HG03045 (cell line): Measurements from ENCODE around the gene PAN2.
A peak's percentile ranks its signal among the peaks of the same experiment; 100 is the strongest.

ENCODE experiments used
- ATAC-seq: cut with Tn5 transposase; IDR thresholded peaks from one replicate; pipeline ENCODE4 v1.9.1; 2021; ENCODE audit warnings: mild to moderate bottlenecking, moderate library complexity; ENCODE audit not compliant: unreplicated experiment

Gene PAN2, protein sequence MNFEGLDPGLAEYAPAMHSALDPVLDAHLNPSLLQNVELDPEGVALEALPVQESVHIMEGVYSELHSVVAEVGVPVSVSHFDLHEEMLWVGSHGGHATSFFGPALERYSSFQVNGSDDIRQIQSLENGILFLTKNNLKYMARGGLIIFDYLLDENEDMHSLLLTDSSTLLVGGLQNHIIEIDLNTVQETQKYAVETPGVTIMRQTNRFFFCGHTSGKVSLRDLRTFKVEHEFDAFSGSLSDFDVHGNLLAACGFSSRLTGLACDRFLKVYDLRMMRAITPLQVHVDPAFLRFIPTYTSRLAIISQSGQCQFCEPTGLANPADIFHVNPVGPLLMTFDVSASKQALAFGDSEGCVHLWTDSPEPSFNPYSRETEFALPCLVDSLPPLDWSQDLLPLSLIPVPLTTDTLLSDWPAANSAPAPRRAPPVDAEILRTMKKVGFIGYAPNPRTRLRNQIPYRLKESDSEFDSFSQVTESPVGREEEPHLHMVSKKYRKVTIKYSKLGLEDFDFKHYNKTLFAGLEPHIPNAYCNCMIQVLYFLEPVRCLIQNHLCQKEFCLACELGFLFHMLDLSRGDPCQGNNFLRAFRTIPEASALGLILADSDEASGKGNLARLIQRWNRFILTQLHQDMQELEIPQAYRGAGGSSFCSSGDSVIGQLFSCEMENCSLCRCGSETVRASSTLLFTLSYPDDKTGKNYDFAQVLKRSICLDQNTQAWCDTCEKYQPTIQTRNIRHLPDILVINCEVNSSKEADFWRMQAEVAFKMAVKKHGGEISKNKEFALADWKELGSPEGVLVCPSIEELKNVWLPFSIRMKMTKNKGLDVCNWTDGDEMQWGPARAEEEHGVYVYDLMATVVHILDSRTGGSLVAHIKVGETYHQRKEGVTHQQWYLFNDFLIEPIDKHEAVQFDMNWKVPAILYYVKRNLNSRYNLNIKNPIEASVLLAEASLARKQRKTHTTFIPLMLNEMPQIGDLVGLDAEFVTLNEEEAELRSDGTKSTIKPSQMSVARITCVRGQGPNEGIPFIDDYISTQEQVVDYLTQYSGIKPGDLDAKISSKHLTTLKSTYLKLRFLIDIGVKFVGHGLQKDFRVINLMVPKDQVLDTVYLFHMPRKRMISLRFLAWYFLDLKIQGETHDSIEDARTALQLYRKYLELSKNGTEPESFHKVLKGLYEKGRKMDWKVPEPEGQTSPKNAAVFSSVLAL

GRCh38 chr12:56333679-56334489 is at the start of gene PAN2:
Gene PAN2, minus strand, starts transcription at chr12:56334000. Its CDS starts 906 bp downstream, at chr12:56333094.
- ATAC-seq = peak; percentile 94

DNA sequence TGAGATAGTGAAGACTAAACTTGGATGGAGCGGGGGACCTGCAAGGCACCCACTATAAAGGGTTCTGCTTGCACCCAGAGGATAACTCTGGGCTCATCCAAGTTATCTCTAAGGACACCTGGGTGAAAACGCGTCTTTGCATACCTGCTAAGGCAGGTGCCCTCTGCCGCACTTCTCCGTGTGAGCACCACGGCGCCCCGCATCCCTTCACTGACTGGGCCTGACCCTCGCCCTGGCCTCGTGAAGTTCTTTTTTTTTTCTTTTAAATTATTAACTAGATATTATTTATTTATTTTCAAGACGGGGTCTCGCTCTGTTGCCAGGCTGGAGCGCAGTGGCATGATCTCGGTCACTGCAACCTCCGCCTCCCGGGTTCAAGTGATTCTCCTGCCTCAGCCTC is 48.8 kb upstream of the PAN2 start:
- no peak for ATAC-seq

GRCh38 chr12:56377989-56378316 is 44.2 kb upstream of the PAN2 start:
- ATAC-seq = no peak

- no peak for ATAC-seq
These were observed 43.6 kb upstream of the PAN2 start for GRCh38 chr12:56377310-56377988.

DNA sequence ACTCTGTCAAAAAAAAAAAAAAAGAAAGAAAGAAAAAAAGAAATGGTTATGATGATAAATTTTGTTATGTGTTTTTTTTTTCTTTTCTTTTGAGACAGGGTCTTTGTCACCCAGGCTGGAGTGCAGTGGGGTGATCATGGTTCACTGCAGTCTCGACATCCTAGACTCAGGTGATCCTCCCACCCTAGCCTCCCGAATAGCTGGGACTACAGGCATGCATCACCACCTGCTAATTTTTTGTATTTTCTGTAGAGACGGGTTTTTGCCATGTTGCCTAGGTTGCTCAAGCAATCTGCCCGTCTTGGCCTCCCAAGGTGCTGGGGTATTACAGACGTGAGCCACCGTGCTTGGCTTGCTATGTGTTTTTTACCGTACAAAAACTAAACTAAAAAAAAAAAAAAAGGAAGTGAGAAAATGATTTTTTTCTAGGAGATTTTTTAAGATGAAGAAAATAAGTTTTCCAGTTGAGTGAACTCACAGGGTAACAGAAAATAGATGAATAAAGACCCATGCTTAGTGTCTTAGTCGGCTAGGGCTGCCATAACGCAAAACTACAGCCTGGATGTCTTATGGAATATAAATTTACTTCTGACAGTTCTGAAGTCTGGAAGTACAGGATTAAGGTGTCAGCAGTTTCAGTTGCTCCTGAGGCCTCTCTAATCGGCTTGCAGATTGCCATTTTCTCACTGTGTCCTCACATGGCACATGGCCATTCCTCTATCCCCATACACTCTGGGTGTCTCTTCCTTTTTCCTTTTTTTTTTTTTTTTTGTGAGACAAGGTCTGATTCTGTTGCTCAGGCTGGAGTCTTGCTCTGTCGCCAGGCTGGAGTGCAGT is 42.0 kb upstream of the PAN2 start:
- ATAC-seq = peak; percentile 47

DNA sequence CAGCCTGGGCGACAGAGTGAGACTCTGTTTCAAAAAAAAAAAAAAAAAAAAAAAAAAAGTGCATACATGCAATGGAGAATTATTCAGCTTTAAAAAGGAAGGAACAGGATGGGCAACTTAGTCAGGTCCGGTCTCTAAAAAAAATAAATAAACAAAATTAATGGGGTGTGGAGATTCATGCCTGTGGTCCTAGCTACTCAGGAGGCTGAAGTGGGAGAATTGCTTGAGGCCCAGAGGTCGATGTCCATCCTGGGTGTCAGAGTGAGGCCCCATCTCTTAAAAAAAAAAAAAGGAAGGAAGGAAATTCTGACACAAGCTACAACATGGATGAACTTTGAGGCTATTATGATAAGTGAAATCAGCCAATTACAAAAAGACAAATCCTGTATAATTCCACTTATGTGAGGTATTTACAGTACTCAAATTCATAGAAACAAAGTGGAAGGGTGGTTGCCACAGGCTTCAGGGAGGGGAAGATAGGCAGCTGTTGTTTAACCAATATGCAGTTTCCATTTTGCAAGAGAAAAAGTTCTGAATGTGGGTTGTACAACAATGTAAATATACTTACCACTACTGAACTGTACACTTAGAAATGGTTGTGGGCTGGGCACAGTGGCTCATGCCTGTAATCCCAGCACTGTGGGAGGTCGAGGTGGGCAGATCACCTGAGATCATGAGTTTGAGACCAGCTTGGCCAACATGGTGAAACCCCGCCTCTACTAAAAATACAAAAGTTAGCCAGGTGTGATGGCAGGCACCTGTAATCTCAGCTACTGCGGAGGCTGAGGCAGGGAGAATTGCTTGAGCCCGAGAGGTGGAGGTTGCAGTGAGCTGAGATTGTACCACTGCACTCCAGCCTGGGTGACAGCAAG is 41.2 kb upstream of the PAN2 start:
- ATAC-seq = peak; percentile 46

DNA sequence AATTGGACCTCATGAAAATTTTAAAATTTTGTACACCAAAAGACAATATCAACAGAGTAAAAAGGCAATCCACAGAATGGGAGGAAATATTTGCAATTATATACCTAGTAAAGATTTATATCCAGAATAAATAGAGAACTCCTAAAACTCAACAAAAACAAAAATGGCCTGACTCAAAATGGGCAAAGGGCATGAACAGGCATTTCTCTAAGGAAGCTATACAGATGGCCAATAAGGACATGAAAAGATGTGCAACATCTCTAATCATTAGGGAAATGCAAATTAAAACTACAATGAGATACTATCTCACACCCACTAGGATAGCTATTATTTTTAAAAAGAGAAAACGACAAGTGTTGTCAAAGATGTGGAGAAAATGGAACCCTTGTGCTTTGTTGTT is 39.7 kb upstream of the PAN2 start:
- ATAC-seq = no peak

GRCh38 chr12:56366948-56367347 is 33.1 kb upstream of the PAN2 start:
- no peak for ATAC-seq

GRCh38 chr12:56362130-56363059 is 28.6 kb upstream of the PAN2 start, which contains the start of gene APOF:
Gene APOF, minus strand, starts transcription at chr12:56362857. Its CDS starts 112 bp downstream, at chr12:56362745.
- ATAC-seq = no peak

GRCh38 chr12:56361487-56362129 is 27.8 kb upstream of the PAN2 start:
- ATAC-seq = no peak

DNA sequence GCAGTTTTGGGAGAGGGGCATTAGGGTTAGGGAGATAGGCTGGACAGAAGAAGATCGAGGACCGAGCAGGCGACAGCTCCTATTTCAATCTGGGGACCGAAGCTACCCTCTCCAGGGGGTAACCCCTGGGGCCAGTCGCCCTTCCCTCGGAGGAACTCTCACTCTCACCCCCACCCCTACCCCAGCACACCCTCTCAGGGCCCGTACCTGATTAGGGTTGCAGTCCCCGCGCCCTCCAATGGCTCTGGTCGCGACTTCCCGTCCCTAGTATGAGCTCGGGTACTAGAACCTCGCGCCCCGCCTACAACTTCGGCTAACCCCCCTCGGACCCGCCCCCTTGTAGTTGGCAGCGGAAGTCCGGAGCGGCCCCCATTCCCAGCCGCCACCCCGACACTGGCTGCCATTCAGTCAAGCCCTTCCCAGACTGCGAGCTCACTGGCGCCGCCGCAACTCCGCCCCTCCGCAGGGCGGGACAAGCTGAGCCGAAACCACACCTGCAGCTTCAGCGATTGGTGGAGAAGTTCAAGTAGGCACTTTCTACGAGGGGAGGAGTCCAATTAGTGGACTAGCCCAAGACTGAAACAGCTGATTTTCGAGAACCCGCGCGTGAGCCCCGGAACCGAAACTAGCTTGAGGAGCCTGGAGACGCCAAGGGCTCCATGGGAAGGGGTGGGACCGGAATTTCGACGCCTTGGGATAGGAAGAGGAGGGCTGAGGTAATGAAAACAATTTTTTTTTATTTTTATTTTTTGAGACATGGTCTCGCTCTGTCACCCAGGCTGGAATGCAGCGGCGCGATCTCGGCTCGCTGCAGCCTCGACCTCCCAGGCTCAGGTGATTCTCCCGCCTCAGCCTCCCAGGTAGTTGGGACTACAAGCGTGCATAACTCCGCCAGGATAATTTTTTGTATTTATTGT is 26.3 kb upstream of the PAN2 start, which contains the start of gene STAT2:
Gene STAT2 (minus strand): TSS at position 257 of the 917 bp plus-strand sequence. CDS start 3,536 bp downstream, outside the sequence.
- ATAC-seq = peak; percentile 96

GRCh38 chr12:56358836-56359532 is 25.2 kb upstream of the PAN2 start:
- no peak for ATAC-seq

DNA sequence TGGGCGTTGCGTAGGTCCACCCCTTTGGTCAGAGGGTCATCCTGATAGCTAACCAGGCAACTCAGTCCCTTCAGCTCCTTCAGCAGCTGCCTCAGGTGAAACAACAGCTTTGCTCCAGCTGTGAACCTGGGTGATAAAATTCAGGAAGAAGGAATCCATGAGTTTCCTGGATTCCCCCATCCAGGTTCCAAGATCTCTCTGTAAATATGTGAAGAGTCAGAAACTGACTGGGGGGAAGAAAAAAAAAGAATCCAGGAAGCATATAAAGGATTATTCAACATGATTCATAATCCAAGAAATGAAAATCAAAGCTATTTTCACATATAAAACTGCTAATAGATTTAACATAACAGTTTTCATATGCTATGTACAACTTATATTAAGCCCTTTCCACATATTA is 17.5 kb upstream of the PAN2 start:
- ATAC-seq = no peak

- ATAC-seq = no peak
These were observed 16.9 kb upstream of the PAN2 start for GRCh38 chr12:56350662-56351061.

GRCh38 chr12:56348776-56349175 is 15.0 kb upstream of the PAN2 start:
- ATAC-seq = no peak
